Activated CD8-positive, alpha-beta memory T cell treated with anti-CD3 and anti-CD28 coated beads, Interleukin-2, amount 10 ng/mL, durations not matched to agents 7 days and 5 days (primary cell): Measurements from ENCODE around the gene FNDC3A. TPM values are rescaled to one million over a fixed set of nuclear protein-coding genes. Genes with fewer than 3 reads are reported as not detected.
"Not testable (repeated sequence)": the region's sequence is repeated elsewhere in the genome, so short reads cannot be mapped to it uniquely, and the experiment has no call there.

Experiments
- ATAC-seq: fragments of 150-1000 bp; cut with Tn5 transposase; one replicate; pipeline ENCODE4 v1.10.0; 2021; ENCODE audit warnings: moderate library complexity
- CTCF ChIA-PET: fragments of 350-600 bp; sonication (Branson Sonifier 250); formaldehyde crosslinking; loops from one replicate; lab custom pipeline; 2021; ENCODE audit warnings: antibody characterized with exemption; lab: Charles Lee
- DNase-seq: peaks from one replicate; pipeline ENCODE4 v3.0.0-alpha.2; 2020
- H3K27ac Mint-ChIP-seq: one replicate; pipeline ENCODE4 v1.8.0; 2021; ENCODE audit warnings: mild to moderate bottlenecking, mixed read lengths
- H3K27me3 Mint-ChIP-seq: one replicate; pipeline ENCODE4 v1.8.0; 2021; ENCODE audit warnings: mixed read lengths
- H3K36me3 Mint-ChIP-seq: one replicate; pipeline ENCODE4 v1.8.0; 2021; ENCODE audit warnings: mild to moderate bottlenecking, mixed read lengths
- H3K4me1 Mint-ChIP-seq: one replicate; pipeline ENCODE4 v1.8.0; 2021; ENCODE audit warnings: mixed read lengths
- H3K4me3 Mint-ChIP-seq: one replicate; pipeline ENCODE4 v1.8.0; 2021; ENCODE audit warnings: mild to moderate bottlenecking, moderate library complexity, mixed read lengths
- H3K9me3 Mint-ChIP-seq: one replicate; pipeline ENCODE4 v1.8.0; 2022; ENCODE audit warnings: low read depth, mixed read lengths
- total RNA-seq, 2 experiments: library from RNA; stranded (reverse); gene quantifications; one replicate each; pipeline ENCODE4 v1.2.3, GENCODE V29; 2021

The FNDC3A gene
- total RNA-seq, 2 experiments from 2014 or later, result 22.3 to 28.7 TPM

- CTCF ChIA-PET, H3K4me1 Mint-ChIP-seq: not testable (repeated sequence)
These were observed 142.7 kb downstream of the FNDC3A start for GRCh38 chr13:49118455-49118854.

DNA sequence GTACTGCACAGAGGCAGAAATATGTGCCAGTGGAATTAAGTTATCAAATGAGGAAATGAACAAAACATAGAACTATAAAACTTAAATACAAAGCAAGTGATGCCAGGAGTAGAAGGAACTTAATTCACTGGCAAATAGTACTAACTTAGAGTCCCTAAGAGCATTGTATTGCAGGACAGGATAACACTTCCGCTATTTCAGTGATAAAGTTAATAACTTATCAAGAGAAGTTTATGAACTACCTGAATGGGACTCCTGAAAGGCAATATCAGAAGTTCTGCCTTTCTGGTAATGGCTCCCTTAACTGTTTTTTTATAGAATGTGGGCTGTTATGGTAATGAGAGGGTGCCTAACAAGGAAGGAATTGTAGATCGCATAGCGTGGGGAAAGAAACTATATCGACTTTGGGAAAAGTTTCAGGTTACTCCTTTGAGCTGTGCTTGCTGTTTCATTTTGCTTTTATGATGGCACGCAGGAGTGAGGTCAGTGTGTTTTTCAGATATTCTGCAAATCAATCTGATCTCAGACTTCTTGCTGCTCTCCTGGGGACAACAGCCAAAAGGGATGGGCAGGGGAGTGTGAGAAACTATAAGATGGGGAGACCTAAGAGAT is 149.1 kb downstream of the FNDC3A start:
- Mint-ChIP-seq H3K4me3 (no peak overlapping the region), H3K4me1 (peaks cover 8% of the 10 kb centered on the region), H3K36me3 (peaks cover 18% of the 10 kb centered on the region), H3K27me3 (no peaks in the 10 kb centered on the region), H3K9me3 (peaks cover 1% of the 10 kb centered on the region), H3K27ac (no peak overlapping the region)
- no peak for DNase-seq
- ATAC-seq, result no peak
- CTCF ChIA-PET, result interaction anchor here (0.5 kb wide), 1 partner anchor 13 kb away, joined by 3 read pairs; no protein-coding TSS in a partner anchor

More at GRCh38 chr13:49118455-49118854, 142.7 kb downstream of the FNDC3A start:
- not testable (repeated sequence) for H3K9me3 Mint-ChIP-seq, ATAC-seq, H3K4me3 Mint-ChIP-seq, DNase-seq, H3K27ac Mint-ChIP-seq, H3K27me3 Mint-ChIP-seq
- peaks cover 53% of the 10 kb centered on the region for H3K36me3 Mint-ChIP-seq

- peaks cover 8% of the 10 kb centered on the region for H3K4me1 Mint-ChIP-seq
- no peak overlapping the region for H3K4me3 Mint-ChIP-seq
- no peak for ATAC-seq
- DNase-seq, result no peak
- CTCF ChIA-PET, result no interaction called here
- H3K27me3 Mint-ChIP-seq, result no peaks in the 10 kb centered on the region
- H3K27ac Mint-ChIP-seq, result no peak overlapping the region
- peaks cover 12% of the 10 kb centered on the region for H3K36me3 Mint-ChIP-seq
- H3K9me3 Mint-ChIP-seq, result no peaks in the 10 kb centered on the region
These were observed 150.3 kb downstream of the FNDC3A start for GRCh38 chr13:49125964-49126524.

DNA sequence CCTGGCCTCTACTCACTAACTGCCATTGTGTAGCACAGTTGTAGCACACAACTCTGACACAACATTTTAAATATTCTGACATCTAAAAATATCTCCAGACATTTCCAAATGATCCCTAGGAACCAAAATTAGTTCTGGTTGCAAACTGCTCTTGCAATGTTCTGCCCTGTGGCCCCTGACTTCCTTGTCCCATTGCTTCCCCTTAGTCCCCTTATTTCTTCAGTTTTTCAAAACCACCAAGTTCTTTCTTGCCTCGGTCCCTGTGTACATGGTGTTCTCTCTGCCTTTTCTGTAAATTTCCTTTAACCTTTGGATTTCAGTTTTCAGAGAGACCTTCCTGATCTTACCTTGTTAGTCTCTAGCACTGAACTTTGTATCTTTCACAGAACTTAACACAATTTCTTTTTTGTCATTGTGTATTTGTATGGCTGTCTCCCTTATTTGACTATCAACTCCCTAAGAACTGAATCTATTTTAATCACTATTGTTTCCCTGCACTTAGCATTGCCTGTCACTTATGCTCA is 156.8 kb downstream of the FNDC3A start:
- Mint-ChIP-seq H3K27ac (peak overlapping the region; percentile 0), H3K4me1 (no peaks in the 10 kb centered on the region), H3K4me3 (no peak overlapping the region), H3K9me3 (no peaks in the 10 kb centered on the region), H3K27me3 (no peaks in the 10 kb centered on the region), H3K36me3 (peaks cover 46% of the 10 kb centered on the region)
- CTCF ChIA-PET, result no interaction called here
- ATAC-seq (no peak), DNase-seq (no peak)

- no peaks in the 10 kb centered on the region for H3K4me1 Mint-ChIP-seq
- no peaks in the 10 kb centered on the region for H3K27me3 Mint-ChIP-seq
- H3K27ac Mint-ChIP-seq, result no peak overlapping the region
- H3K36me3 Mint-ChIP-seq, result peaks cover 55% of the 10 kb centered on the region
- no peak for ATAC-seq
- H3K9me3 Mint-ChIP-seq, result no peaks in the 10 kb centered on the region
- H3K4me3 Mint-ChIP-seq, result no peak overlapping the region
- CTCF ChIA-PET, result no interaction called here
- DNase-seq, result no peak
These were observed 158.6 kb downstream of the FNDC3A start for GRCh38 chr13:49134305-49134704.

DNA sequence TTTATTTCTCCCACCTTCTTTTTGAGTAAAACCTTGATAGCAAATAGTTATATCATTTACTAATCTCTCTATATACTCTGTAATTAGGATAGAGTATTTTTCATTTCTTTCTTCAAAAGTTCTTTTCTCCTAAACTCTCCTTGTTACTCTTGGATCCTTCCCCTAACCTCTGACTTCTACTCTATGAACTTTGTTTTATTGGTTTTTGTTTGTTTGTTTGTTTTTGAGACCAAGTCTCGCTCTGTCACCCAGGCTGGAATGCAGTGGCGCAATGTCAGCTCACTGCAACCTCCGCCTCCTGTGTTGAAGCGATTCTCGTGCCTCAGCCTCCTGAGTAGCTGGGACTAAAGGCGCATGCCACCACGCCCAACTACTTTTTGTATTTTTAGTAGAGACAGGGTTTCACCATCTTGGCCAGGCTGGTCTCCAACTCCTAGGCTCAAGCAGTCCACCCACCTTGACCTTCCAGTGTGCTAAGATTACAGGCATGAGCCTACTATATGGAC is 161.5 kb downstream of the FNDC3A start:
- CTCF ChIA-PET, result interaction anchor here (0.9 kb wide), 1 partner anchor 25 kb away, joined by 4 read pairs; no protein-coding TSS in a partner anchor
- not testable (repeated sequence) for H3K27me3 Mint-ChIP-seq, H3K4me3 Mint-ChIP-seq, H3K27ac Mint-ChIP-seq, ATAC-seq, DNase-seq, H3K9me3 Mint-ChIP-seq
- H3K36me3 Mint-ChIP-seq, result peaks cover 60% of the 10 kb centered on the region
- peaks cover 14% of the 10 kb centered on the region for H3K4me1 Mint-ChIP-seq

DNA sequence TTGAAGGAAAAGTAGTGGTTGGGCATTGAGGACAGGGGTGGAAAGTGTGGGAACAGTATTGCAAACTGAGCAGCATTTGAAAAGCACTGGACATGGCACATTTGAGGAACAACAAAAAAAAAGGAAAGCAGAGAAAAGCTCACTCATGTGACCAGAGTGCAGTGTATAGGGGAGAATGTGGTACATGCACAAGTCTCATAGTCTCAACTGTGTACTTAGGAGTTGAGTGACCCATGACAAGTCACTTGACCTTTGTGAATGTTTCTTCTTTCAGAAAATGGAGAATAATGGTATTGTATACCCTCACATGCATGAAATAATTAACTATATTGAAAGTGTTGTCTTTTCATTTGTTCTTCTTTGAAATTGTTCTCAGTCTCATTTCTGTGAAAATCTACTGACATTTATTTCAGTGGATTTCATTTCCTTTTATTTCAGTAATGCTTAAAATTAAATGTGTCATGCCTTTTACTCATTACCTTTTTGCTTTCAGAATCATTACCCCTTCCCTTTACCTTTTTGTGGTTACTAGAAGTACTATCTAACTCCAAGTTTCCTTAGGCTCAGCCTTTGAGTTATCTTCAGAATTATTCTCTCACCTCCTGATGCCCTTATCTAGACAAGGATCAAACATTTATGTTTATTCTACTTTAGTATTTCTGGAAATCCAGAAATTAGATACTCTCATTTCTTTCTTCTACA is 165.3 kb downstream of the FNDC3A start:
- CTCF ChIA-PET, result no interaction called here
- no peak for DNase-seq
- Mint-ChIP-seq H3K36me3 (peaks cover 56% of the 10 kb centered on the region), H3K27me3 (no peaks in the 10 kb centered on the region), H3K4me3 (no peak overlapping the region), H3K9me3 (no peaks in the 10 kb centered on the region), H3K4me1 (peaks cover 19% of the 10 kb centered on the region), H3K27ac (peak overlapping the region; percentile 44)
- ATAC-seq, result peak; percentile 27

DNA sequence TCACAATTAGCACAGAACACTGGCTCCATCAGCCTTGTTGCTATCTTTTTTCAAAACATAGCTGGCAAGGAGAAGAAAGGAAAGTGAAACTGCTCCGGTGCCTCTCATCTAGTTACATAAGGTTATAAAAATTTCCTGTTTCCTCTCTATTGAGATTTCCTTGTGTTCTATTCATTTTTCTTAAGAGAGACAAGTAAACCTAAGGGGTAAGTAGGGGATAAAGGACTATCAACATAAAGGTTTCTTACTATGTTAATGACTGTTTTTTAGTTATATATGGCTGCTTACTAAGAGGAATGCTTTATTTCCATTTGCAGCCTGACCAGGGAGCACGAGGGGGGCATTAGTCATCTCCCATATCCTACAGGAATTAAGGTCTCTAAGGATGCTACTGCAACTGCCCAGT is 171.2 kb downstream of the FNDC3A start:
- CTCF ChIA-PET, result no interaction called here
- H3K36me3 Mint-ChIP-seq, result peaks cover 74% of the 10 kb centered on the region
- no peak for DNase-seq
- peak; percentile 88 for ATAC-seq
- H3K9me3 Mint-ChIP-seq, result peaks cover 21% of the 10 kb centered on the region
- H3K27ac Mint-ChIP-seq, result peak overlapping the region; percentile 88
- H3K27me3 Mint-ChIP-seq, result no peaks in the 10 kb centered on the region
- H3K4me1 Mint-ChIP-seq, result peaks cover 29% of the 10 kb centered on the region
- peak overlapping the region; percentile 73 for H3K4me3 Mint-ChIP-seq

DNA sequence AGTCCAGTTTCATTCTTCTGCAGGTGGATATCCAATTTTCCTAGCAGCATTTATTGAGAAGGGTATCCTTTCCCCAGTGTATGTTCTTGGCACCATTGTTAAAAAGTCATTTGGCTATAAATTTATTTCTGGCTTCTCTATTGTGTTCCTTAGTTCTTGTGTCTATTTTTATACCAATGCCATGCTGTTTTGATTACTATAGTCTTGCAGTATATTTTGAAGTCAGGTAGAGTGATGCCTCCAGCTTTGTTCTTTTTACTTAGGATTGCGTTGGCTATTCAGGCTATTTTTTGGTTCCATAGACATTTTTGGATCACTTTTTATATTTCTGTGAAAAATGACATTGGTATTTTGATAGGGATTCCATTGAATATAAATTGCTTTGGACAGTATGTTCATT is 172.7 kb downstream of the FNDC3A start:
- Mint-ChIP-seq H3K27ac (no peak overlapping the region), H3K4me1 (peaks cover 25% of the 10 kb centered on the region), H3K27me3 (no peaks in the 10 kb centered on the region), H3K4me3 (no peak overlapping the region), H3K9me3 (peaks cover 21% of the 10 kb centered on the region), H3K36me3 (peaks cover 71% of the 10 kb centered on the region)
- CTCF ChIA-PET, result no interaction called here
- no peak for ATAC-seq
- no peak for DNase-seq

DNA sequence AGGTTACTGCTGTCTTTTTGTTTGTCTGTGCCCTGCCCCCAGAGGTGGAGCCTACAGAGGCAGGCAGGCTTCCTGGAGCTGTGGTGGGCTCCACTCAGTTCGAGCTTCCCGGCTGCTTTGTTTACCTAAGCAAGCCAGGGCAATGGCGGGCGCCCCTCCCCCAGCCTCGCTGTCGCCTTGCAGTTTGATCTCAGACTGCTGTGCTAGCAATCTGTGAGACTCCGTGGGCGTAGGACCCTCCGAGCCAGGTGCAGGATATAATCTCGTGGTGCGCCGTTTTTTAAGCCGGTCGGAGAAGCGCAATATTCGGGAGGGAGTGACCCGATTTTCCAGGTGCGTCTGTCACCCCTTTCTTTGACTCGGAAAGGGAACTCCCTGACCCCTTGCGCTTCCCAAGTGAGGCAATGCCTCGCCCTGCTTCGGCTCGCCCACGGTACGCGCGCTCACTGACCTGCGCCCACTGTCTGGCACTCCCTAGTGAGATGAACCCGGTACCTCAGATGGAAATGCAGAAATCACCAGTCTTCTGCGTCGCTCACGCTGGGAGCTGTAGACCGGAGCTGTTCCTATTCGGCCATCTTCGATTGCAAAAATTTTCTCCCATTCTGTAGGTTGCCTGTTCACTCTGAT is 182.4 kb downstream of the FNDC3A start:
- ATAC-seq, H3K27me3 Mint-ChIP-seq, H3K9me3 Mint-ChIP-seq, CTCF ChIA-PET, H3K4me1 Mint-ChIP-seq, H3K4me3 Mint-ChIP-seq, DNase-seq, H3K27ac Mint-ChIP-seq: not testable (repeated sequence)
- peaks cover 43% of the 10 kb centered on the region for H3K36me3 Mint-ChIP-seq

GRCh38 chr13:49163162-49163561 is 187.4 kb downstream of the FNDC3A start:
- H3K27me3 Mint-ChIP-seq, ATAC-seq, CTCF ChIA-PET, DNase-seq, H3K4me3 Mint-ChIP-seq, H3K9me3 Mint-ChIP-seq, H3K27ac Mint-ChIP-seq: not testable (repeated sequence)
- Mint-ChIP-seq H3K36me3 (peaks cover 67% of the 10 kb centered on the region), H3K4me1 (peaks cover 17% of the 10 kb centered on the region)

DNA sequence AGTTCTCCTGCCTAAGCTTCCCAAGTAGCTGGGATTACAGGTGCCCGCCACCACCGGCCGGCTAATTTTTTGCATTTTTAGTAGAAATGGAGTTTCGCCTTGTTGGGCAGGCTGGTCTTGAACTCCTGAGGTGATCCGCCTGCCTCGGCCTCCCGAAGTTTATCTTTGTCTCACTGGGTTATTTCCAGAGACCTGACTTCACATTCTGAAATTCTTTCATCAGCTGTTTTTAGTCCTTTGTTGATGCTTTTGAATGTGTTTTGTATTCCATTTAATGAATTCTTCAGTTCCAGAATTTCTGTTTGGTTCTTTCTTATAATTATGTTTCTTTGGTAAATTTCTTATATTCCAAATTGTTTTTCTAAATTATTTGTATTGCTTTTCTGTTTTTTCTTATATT is 189.0 kb downstream of the FNDC3A start:
- H3K27ac Mint-ChIP-seq, result no peak overlapping the region

More for the DNA sequence above, 189.0 kb downstream of the FNDC3A start:
- no peak for DNase-seq
- ATAC-seq, result no peak
- peaks cover 17% of the 10 kb centered on the region for H3K4me1 Mint-ChIP-seq
- no peak overlapping the region for H3K4me3 Mint-ChIP-seq
- no peaks in the 10 kb centered on the region for H3K27me3 Mint-ChIP-seq
- peaks cover 10% of the 10 kb centered on the region for H3K9me3 Mint-ChIP-seq
- CTCF ChIA-PET, result no interaction called here
- peaks cover 61% of the 10 kb centered on the region for H3K36me3 Mint-ChIP-seq
